Measurements from ENCODE around the gene TIMP2. TPM values are rescaled to one million over a fixed set of nuclear protein-coding genes. Genes with fewer than 3 reads are reported as not detected.

Gene TIMP2
- total and polyA plus RNA-seq, 2 of the 13 experiments (the other 11 are each of a cell fraction or from before 2014, with no cell fraction given) = 3.8 to 8.5 TPM

GRCh38 chr17:78947235-78948149 is 22.3 kb upstream of the TIMP2 start:
- no peak overlapping the region; the same call in 1 of the 2 replicates for H3K9ac ChIP-seq (ENCODE audit: insufficient read depth, low read depth, low read length)
- H4K20me1 ChIP-seq (ENCODE audit: insufficient read depth, low read length) = no peaks in the 10 kb centered on the region
- H2AFZ ChIP-seq (ENCODE audit: low read length) = no peak overlapping the region
- WGBS (ENCODE audit: low lambda C conversion rate) = 11% methylated on average over 14 of the region's 18 CpGs
- H3K79me2 ChIP-seq (ENCODE audit: insufficient read depth, low read length) = no peaks in the 10 kb centered on the region
- H3K4me2 ChIP-seq (ENCODE audit: low read depth, low read length) = peak overlapping the region; percentile 60
- in situ Hi-C loops (cut with HindIII; ENCODE audit: extremely low pct_ligation_motif_present, low pct_unique_long_range_greater_than_20kb) (no loop called here), intact Hi-C loops (cut with micrococcal nuclease; ENCODE audit: unreplicated experiment) (no loop called here)
- H3K9me3 ChIP-seq (ENCODE audit: low read length) = peaks cover 18% of the 10 kb centered on the region
- peaks cover 2 to 23% of the 10 kb centered on the region in 2 experiments; a peak in 3 of 5 replicates for H3K27me3 ChIP-seq (ENCODE audit: control insufficient read depth in 1 of 2, insufficient read depth in 2 of 2, low read length in 2 of 2)
- H3K27ac ChIP-seq (ENCODE audit: extremely low read length, insufficient read depth, low read length) = no peak overlapping the region
- FAIRE-seq (peak; percentile 54), ATAC-seq (peak; percentile 67), DNase-seq (ENCODE audit: low spot score) (peak; percentile 68)
- H3K36me3 ChIP-seq (replicated peaks in 1 of 2; ENCODE audit: control insufficient read depth in 1 of 2, insufficient read depth in 2 of 2, low read length in 2 of 2) = no peaks in the 10 kb centered on the region
- peaks cover 35% of the 10 kb centered on the region for H3K4me1 ChIP-seq (ENCODE audit: insufficient read depth, low read length)
- CTCF ChIA-PET (ENCODE audit: low intra/inter-chr PET ratio, low total read pairs) = no interaction called here
- POLR2A ChIA-PET = interaction anchor here (0.8 to 1.9 kb wide), 4 partner anchors 13 to 64 kb away, joined by 3 to 7 read pairs (median 4); no protein-coding TSS in a partner anchor
- no TSS peak for BruUV-seq (replicated peaks)
- peak overlapping the region in 1 of 3 experiments; percentile 19; a peak in 1 of 6 replicates for H3K4me3 ChIP-seq (replicated peaks in 1 of 3; ENCODE audit: insufficient read depth in 1 of 3, low read depth in 2 of 3, low read length in 3 of 3)
- TF ChIP-seq ZNF660 (CRISPR knock-in tag; IDR thresholded peaks at IDR 0.05; ENCODE audit: borderline replicate concordance, low read depth) (no peak), SMARCE1 (IDR thresholded peaks at IDR 0.05; ENCODE audit: borderline replicate concordance) (no peak), NR1H2 (CRISPR knock-in tag; IDR thresholded peaks at IDR 0.05; ENCODE audit: borderline replicate concordance, low read depth) (no peak), GFI1 (CRISPR knock-in tag; IDR thresholded peaks at IDR 0.05; ENCODE audit: borderline replicate concordance) (0 out of 2 replicates have a peak, but pooled peaks have one; percentile 58), HMG20B (CRISPR knock-in tag; conservative IDR thresholded peaks at IDR 0.05) (0 out of 2 replicates have a peak, but pooled peaks have one; percentile 28), ZNF326 (CRISPR knock-in tag; IDR thresholded peaks at IDR 0.05; ENCODE audit: borderline replicate concordance) (no peak), AGO2 (optimal IDR thresholded peaks at IDR 0.05; ENCODE audit: low read depth, low read length) (no peak), PCBP2 (optimal IDR thresholded peaks at IDR 0.05; ENCODE audit: low read depth, low read length, poor library complexity, severe bottlenecking) (no peak), ZFP1 (CRISPR knock-in tag; IDR thresholded peaks at IDR 0.05) (no peak), SUZ12 (IDR thresholded peaks at IDR 0.05; ENCODE audit: low read depth, low read length) (no peak), ZNF570 (CRISPR knock-in tag; IDR thresholded peaks at IDR 0.05; ENCODE audit: borderline replicate concordance) (no peak), ZNF496 (CRISPR knock-in tag; IDR thresholded peaks at IDR 0.05; ENCODE audit: insufficient replicate concordance) (no peak), RFXAP (CRISPR knock-in tag; IDR thresholded peaks at IDR 0.05; ENCODE audit: borderline replicate concordance) (0 out of 2 replicates have a peak, but pooled peaks have one; percentile 32), KLF6 (CRISPR knock-in tag; IDR thresholded peaks at IDR 0.05) (no peak), ZFP36L1 (CRISPR knock-in tag; IDR thresholded peaks at IDR 0.05) (no peak), ZNF33A (CRISPR knock-in tag; IDR thresholded peaks at IDR 0.05; ENCODE audit: borderline replicate concordance) (no peak), NFE2L2 (IDR thresholded peaks at IDR 0.05; ENCODE audit: low read length) (no peak), NCOA2 (CRISPR knock-in tag; IDR thresholded peaks at IDR 0.05) (peak; percentile 83), ZNF558 (CRISPR knock-in tag; IDR thresholded peaks at IDR 0.05; ENCODE audit: borderline replicate concordance) (no peak), FLYWCH1 (CRISPR knock-in tag; IDR thresholded peaks at IDR 0.05) (no peak), LCORL (IDR thresholded peaks at IDR 0.05) (no peak), LCORL (CRISPR knock-in tag; IDR thresholded peaks at IDR 0.05) (peak; percentile 57), ZNF317 (CRISPR knock-in tag; IDR thresholded peaks at IDR 0.05) (no peak), BRCA1 (CRISPR knock-in tag; IDR thresholded peaks at IDR 0.05) (no peak), MBD4 (IDR thresholded peaks at IDR 0.05; ENCODE audit: borderline replicate concordance, low read length) (no peak), ZNF563 (CRISPR knock-in tag; IDR thresholded peaks at IDR 0.05) (no peak), ZNF24 (IDR thresholded peaks at IDR 0.05) (no peak), SIX1 (CRISPR knock-in tag; IDR thresholded peaks at IDR 0.05; ENCODE audit: borderline replicate concordance) (no peak), ZNF207 (IDR thresholded peaks at IDR 0.05; ENCODE audit: borderline replicate concordance) (no peak)
